ENCODE results near the gene PCGF3. TPM values are rescaled to one million over a fixed set of nuclear protein-coding genes. Genes with fewer than 3 reads are reported as not detected.

Gene PCGF3
- total and polyA plus RNA-seq, 9 of the 15 experiments (the other 6 are each of a cell fraction or from before 2014, with no cell fraction given): 2.6 to 46.1 (median 20.3) TPM

DNA sequence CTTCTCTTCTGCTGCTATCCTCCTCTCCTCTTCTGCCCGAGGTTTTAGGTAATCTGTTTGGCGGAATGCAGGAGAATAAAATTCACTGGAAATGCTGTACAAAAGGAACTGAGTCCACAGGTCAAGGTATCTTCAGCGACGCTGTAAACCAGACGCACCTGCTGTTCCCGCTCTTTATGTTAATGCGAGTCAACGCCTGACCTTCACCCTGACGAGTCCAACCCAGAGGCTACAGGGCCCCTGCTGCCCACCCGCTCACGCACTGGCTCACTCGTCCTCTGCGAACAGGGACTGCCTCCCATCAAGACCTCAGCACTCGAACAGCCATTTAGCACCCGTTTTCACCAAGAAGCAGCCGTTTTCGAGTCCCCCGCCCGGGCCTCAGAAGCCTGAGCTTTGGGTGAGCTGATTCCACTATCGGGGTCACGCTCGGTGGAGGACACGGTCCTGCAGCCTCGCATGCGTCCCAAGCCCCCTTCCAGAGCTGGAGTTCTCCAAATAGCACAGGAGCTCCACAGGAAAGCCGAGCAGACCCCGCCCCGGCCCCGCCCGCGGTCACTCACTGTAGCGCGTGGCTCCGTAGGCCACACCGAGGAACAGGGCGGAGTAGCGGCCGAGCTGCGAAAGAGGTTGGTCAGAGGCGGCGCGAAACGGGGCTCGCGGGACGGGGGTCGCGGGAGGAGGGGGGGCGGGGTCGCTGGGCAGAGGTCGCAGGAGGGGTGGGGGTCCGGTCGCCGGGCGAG lies 32.1 kb upstream of the PCGF3 start (continued):
- TF ChIP-seq, protein P1, sequence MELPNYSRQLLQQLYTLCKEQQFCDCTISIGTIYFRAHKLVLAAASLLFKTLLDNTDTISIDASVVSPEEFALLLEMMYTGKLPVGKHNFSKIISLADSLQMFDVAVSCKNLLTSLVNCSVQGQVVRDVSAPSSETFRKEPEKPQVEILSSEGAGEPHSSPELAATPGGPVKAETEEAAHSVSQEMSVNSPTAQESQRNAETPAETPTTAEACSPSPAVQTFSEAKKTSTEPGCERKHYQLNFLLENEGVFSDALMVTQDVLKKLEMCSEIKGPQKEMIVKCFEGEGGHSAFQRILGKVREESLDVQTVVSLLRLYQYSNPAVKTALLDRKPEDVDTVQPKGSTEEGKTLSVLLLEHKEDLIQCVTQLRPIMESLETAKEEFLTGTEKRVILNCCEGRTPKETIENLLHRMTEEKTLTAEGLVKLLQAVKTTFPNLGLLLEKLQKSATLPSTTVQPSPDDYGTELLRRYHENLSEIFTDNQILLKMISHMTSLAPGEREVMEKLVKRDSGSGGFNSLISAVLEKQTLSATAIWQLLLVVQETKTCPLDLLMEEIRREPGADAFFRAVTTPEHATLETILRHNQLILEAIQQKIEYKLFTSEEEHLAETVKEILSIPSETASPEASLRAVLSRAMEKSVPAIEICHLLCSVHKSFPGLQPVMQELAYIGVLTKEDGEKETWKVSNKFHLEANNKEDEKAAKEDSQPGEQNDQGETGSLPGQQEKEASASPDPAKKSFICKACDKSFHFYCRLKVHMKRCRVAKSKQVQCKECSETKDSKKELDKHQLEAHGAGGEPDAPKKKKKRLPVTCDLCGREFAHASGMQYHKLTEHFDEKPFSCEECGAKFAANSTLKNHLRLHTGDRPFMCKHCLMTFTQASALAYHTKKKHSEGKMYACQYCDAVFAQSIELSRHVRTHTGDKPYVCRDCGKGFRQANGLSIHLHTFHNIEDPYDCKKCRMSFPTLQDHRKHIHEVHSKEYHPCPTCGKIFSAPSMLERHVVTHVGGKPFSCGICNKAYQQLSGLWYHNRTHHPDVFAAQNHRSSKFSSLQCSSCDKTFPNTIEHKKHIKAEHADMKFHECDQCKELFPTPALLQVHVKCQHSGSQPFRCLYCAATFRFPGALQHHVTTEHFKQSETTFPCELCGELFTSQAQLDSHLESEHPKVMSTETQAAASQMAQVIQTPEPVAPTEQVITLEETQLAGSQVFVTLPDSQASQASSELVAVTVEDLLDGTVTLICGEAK (IDR thresholded peaks at IDR 0.05): peak; percentile 15; the same call in 1 of the 2 replicates
- TF ChIP-seq, protein P1 (CRISPR knock-in tag; IDR thresholded peaks at IDR 0.05): no peak
- TF ChIP-seq ZNF354B (CRISPR knock-in tag; IDR thresholded peaks at IDR 0.05): no peak
- TF ChIP-seq HIVEP1 (CRISPR knock-in tag; IDR thresholded peaks at IDR 0.05): no peak
- TF ChIP-seq ZNF707 (CRISPR knock-in tag; conservative IDR thresholded peaks at IDR 0.05): no peak
- TF ChIP-seq L3MBTL2 (IDR thresholded peaks at IDR 0.05): peak; percentile 56; the same call in 1 of the 2 replicates
- TF ChIP-seq KHSRP (IDR thresholded peaks at IDR 0.05): no peak

All from K562 (cell line).